Prostate gland (tissue), 2 donors: ENCODE data around the gene ADK. TPM values are rescaled to one million over a fixed set of nuclear protein-coding genes. Genes with fewer than 3 reads are reported as not detected.

ENCODE experiments used
- DNase-seq: peaks from one replicate; pipeline ENCODE4 v3.0.0-alpha.2; 2019; ENCODE audit warnings: low spot score
- H3K27ac ChIP-seq, 2 donors: fragments of 200-600 bp; sonication (generic); 2 replicates each; pipeline ENCODE4 v1.5.1; 2017 to 2019
- H3K27me3 ChIP-seq: fragments of 200-600 bp; sonication (generic); replicated peaks from 2 replicates; pipeline ENCODE4 v1.5.1; 2019; ENCODE audit not compliant: insufficient read depth
- H3K36me3 ChIP-seq, 2 donors: fragments of 200-600 bp; sonication (generic); 1 replicate in 1 of 2; 2 replicates in 1 of 2; pipeline versions ENCODE4 v1.5.1 to v1.8.1; 2017 to 2019
- H3K4me1 ChIP-seq: fragments of 200-600 bp; sonication (generic); replicated peaks from 2 replicates; pipeline ENCODE4 v1.5.1; 2019
- H3K4me3 ChIP-seq, 2 donors: fragments of 200-600 bp; sonication (generic); 2 replicates each; pipeline ENCODE4 v1.5.1; 2017 to 2019
- H3K9me3 ChIP-seq: fragments of 200-600 bp; sonication (generic); 2 replicates; pipeline ENCODE4 v1.5.1; 2017
- POLR2A ChIP-seq: fragments of 450-650 bp; IDR thresholded peaks from one replicate; pipeline ENCODE4 v1.6.1; 2016; ENCODE audit warnings: antibody characterized with exemption, mild to moderate bottlenecking
- POLR2AphosphoS5 ChIP-seq: sonication (generic); formaldehyde crosslinking; IDR thresholded peaks from one replicate; pipeline ENCODE4 v1.6.1; 2017; ENCODE audit warnings: antibody characterized with exemption
- WGBS: methylation state at CpG from one replicate; pipeline ENCODE4 v1.1.5; 2018; 5-methylcytosine and 5-hydroxymethylcytosine counted together
- intact Hi-C: fragments of 100-400 bp; cut with DNase I; formaldehyde crosslinking; loops from one replicate; pipeline ENCODE4 v1.14.2; 2022
- total RNA-seq, 2 donors: library from RNA; depleted of rRNA; stranded (reverse); fragments of >200 nt; gene quantifications; one replicate each; pipeline ENCODE4 v1.1.0, GENCODE V29; 2016
- TF ChIP-seq, protein P1 (sequence below), 4 experiments: fragments of 200-600 bp in 2 of 4; fragments of 450-650 bp in 2 of 4; sonication (generic) in 2 of 4; IDR thresholded peaks; 1 replicate in 3 of 4; 2 replicates in 1 of 4; pipeline ENCODE4 v1.5.1; 2016 to 2019; ENCODE audit warnings: antibody characterized with exemption in 4 of 4, mild to moderate bottlenecking in 2 of 4, moderate library complexity in 2 of 4

The ADK gene
- total RNA-seq, 2 donors from 2014 or later, result 34.1 to 42.5 TPM

DNA sequence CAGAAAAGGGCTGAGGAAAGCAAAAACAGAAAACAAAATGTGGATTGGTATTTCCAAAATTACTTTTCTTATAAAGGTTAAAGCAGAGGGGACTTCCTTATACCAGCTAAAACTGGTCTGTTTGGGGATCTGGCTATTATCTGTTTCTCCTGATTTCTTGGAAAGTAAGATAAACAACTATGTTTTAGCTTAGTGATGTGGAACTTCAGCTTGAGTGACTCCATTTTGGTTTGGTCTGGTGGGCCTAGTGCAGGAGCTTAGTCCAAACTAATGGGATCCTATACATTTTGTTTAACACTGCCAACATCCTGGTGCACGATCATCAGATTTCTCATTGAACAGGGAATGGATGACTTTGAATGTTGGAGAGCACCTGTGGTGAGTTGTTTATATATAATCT lies 283.5 kb downstream of the ADK start:
- intact Hi-C loops, result no loop called here
- no peak overlapping the region for H3K4me3 ChIP-seq
- H3K27me3 ChIP-seq, result no peaks in the 10 kb centered on the region
- H3K4me1 ChIP-seq, result no peaks in the 10 kb centered on the region
- no peaks in the 10 kb centered on the region for H3K9me3 ChIP-seq
- WGBS, result 100% methylated on average over 1 of the region's 1 CpG
- H3K27ac ChIP-seq, result no peak overlapping the region
- no peaks in the 10 kb centered on the region for H3K36me3 ChIP-seq
- TF ChIP-seq POLR2AphosphoS5, result no peak
- no peak for TF ChIP-seq POLR2A
- TF ChIP-seq, protein P1, sequence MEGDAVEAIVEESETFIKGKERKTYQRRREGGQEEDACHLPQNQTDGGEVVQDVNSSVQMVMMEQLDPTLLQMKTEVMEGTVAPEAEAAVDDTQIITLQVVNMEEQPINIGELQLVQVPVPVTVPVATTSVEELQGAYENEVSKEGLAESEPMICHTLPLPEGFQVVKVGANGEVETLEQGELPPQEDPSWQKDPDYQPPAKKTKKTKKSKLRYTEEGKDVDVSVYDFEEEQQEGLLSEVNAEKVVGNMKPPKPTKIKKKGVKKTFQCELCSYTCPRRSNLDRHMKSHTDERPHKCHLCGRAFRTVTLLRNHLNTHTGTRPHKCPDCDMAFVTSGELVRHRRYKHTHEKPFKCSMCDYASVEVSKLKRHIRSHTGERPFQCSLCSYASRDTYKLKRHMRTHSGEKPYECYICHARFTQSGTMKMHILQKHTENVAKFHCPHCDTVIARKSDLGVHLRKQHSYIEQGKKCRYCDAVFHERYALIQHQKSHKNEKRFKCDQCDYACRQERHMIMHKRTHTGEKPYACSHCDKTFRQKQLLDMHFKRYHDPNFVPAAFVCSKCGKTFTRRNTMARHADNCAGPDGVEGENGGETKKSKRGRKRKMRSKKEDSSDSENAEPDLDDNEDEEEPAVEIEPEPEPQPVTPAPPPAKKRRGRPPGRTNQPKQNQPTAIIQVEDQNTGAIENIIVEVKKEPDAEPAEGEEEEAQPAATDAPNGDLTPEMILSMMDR (IDR thresholded peaks at IDR 0.05), result no peak
- DNase-seq, result no peak

DNA sequence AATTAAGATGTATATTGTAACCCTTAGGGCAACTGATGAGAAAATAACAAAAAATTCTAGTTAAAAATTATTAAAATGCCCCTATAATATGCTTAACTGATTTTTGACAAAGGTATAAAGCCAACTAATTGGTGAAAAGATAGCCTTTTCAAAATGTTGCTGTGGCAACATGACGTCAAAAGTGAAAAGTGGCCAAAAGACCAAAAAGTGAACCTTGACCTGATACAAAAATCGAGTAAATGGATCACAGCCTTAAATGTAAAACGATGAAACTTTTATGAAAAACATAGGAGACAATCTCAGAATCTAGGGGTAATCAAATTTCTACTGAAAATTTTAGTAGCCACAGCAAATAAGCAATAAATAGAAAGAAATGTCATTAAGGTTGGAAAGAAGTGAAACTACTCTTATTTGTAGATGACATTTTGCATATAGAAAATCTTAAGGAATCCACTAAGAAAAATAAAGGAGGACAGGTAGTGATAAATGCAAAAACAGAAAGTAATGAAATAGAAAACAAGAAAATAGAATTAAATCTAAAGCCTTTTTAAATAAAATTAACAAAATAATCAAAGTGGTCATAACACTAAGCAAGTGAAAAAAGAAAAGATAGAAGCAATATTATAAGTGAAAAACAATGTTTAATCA lies 285.6 kb downstream of the ADK start:
- Histone ChIP-seq H3K4me1 (no peaks in the 10 kb centered on the region), H3K27ac (no peak overlapping the region), H3K4me3 (no peak overlapping the region), H3K9me3 (no peaks in the 10 kb centered on the region), H3K36me3 (no peaks in the 10 kb centered on the region), H3K27me3 (no peaks in the 10 kb centered on the region)
- 93% methylated on average over 3 of the region's 3 CpGs for WGBS
- no peak for TF ChIP-seq POLR2AphosphoS5
- TF ChIP-seq POLR2A, result no peak
- TF ChIP-seq, protein P1 (IDR thresholded peaks at IDR 0.05), result no peak
- no peak for DNase-seq
- intact Hi-C loops, result no loop called here

DNA sequence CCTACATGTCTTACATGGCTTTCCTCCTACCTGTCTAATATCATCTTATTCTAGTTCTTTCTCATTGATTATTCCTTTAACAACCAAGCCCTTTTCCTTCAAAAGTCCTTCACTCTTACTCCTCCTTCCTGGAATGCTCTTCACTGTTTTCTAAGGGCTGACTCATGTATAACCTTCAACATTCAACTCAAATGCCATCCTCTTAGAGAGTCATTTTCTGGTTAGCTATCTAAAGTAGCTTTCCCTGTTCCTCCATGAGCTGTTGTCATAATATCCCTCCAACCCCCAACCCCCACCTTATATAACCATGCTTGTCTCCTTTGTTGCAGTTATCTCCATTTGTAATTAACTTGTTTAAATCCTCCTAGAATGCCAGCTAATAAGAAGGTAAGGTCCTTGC lies 286.8 kb downstream of the ADK start:
- DNase-seq, result no peak
- Histone ChIP-seq H3K4me1 (no peaks in the 10 kb centered on the region), H3K36me3 (no peaks in the 10 kb centered on the region), H3K9me3 (no peaks in the 10 kb centered on the region), H3K27me3 (no peaks in the 10 kb centered on the region), H3K4me3 (no peak overlapping the region), H3K27ac (no peak overlapping the region)
- TF ChIP-seq POLR2A, result no peak
- TF ChIP-seq, protein P1 (IDR thresholded peaks at IDR 0.05), result no peak
- TF ChIP-seq POLR2AphosphoS5, result no peak
- intact Hi-C loops, result no loop called here

DNA sequence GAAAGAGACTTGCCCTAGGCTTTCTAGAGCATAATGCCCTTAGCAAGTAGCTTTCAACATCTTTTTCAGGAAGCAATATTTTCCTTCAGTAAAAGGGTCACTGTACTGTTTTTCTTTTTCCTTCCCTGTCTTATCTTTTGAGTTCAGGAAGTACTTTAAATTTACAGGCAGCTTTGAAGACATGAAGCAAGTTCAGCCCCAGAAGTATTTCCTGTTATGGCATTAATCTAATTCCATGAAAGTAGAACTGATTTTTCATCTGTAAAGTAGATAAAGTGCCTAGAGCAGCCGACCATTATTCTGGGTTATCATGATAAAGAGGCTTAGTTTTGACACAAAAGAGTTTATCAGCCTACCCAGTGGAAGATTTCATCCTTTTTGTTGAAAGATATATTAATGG lies 288.2 kb downstream of the ADK start:
- Histone ChIP-seq H3K4me3 (no peak overlapping the region), H3K9me3 (no peaks in the 10 kb centered on the region), H3K27me3 (no peaks in the 10 kb centered on the region), H3K4me1 (no peaks in the 10 kb centered on the region), H3K36me3 (no peaks in the 10 kb centered on the region), H3K27ac (no peak overlapping the region)
- TF ChIP-seq POLR2AphosphoS5 (no peak), POLR2A (no peak)
- TF ChIP-seq, protein P1 (IDR thresholded peaks at IDR 0.05), result no peak
- no peak for DNase-seq
- intact Hi-C loops, result no loop called here
- WGBS, result 46% methylated on average over 1 of the region's 1 CpG

DNA sequence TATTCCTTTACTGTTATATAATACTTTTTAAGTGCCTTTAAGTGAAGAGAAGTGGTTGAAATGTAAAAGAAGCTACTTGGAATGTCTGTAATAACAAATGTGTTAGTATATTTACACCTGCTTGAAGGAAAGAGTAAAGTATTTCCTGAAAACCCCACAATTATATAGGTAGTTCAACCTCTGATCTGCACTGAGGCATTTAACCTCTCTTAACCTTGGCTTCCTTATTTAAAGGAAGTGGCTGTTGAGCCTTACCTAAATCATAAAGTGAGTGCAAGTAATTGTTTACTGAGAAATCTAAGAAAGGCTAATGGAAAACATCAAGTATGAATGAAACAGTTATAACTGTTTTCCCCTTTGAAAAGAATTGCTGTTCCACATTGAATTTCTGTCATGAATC lies 294.5 kb downstream of the ADK start:
- no peak for DNase-seq
- Histone ChIP-seq H3K4me1 (no peaks in the 10 kb centered on the region), H3K27ac (no peak overlapping the region), H3K27me3 (no peaks in the 10 kb centered on the region), H3K4me3 (no peak overlapping the region), H3K36me3 (no peaks in the 10 kb centered on the region), H3K9me3 (no peaks in the 10 kb centered on the region)
- TF ChIP-seq POLR2AphosphoS5, result no peak
- TF ChIP-seq, protein P1 (IDR thresholded peaks at IDR 0.05), result no peak
- intact Hi-C loops, result no loop called here
